Nephron (organoid): Measurements from ENCODE around the gene SURF1.

Experiments used
- H3K27ac Mint-ChIP-seq, 3 experiments: 2 replicates each; pipeline ENCODE4 v1.8.0; 2020; ENCODE audit warnings: mixed read lengths in 3 of 3, mild to moderate bottlenecking in 2 of 3, moderate library complexity in 1 of 3
- H3K27me3 Mint-ChIP-seq: 2 replicates; pipeline ENCODE4 v1.8.0; 2021; ENCODE audit warnings: low read depth, mild to moderate bottlenecking, moderate library complexity, mixed read lengths
- H3K36me3 Mint-ChIP-seq: 2 replicates; pipeline ENCODE4 v1.8.0; 2020; ENCODE audit warnings: low read depth, mixed read lengths
- H3K4me1 Mint-ChIP-seq: 2 replicates; pipeline ENCODE4 v1.8.0; 2020; ENCODE audit warnings: mixed read lengths
- H3K4me3 Mint-ChIP-seq, 3 experiments: 2 replicates each; pipeline ENCODE4 v1.8.0; 2020; ENCODE audit warnings: mild to moderate bottlenecking in 3 of 3, mixed read lengths in 3 of 3, moderate library complexity in 2 of 3
- H3K9me3 Mint-ChIP-seq: 2 replicates; pipeline ENCODE4 v1.8.0; 2020; ENCODE audit warnings: mixed read lengths
- TF ChIP-seq, protein P1 (sequence below), 3 experiments: fragments of 200-600 bp; sonication (generic); IDR thresholded peaks; one replicate each; pipeline ENCODE4 v1.5.0; 2021; ENCODE audit warnings: antibody characterized with exemption in 3 of 3; ENCODE audit not compliant: unreplicated experiment in 3 of 3

Gene SURF1

DNA sequence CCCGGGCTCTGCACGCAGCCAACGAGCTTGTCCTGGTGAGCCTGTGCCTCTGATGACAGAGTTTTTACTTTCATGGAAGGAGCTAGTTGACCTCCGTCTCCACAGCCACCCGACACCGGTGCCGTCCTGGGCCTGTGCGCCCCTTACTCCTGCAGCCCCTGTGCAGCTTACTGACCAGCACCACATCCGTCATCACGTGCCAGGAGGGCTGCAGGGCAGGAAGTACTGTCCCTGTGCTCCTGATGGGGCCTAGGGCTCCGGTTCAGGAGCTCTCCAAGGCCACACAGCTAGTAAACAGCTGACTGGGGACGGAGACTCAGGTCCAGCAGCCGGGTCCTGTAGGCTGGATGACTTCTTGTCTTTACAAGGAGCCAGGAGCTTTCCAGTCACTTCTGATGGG, 30.1 kb upstream of the SURF1 start:
- Mint-ChIP-seq H3K9me3 (no peaks in the 10 kb centered on the region), H3K4me1 (no peaks in the 10 kb centered on the region), H3K27ac (no peak overlapping the region), H3K36me3 (no peaks in the 10 kb centered on the region), H3K27me3 (no peaks in the 10 kb centered on the region), H3K4me3 (no peak overlapping the region)
- TF ChIP-seq, protein P1, sequence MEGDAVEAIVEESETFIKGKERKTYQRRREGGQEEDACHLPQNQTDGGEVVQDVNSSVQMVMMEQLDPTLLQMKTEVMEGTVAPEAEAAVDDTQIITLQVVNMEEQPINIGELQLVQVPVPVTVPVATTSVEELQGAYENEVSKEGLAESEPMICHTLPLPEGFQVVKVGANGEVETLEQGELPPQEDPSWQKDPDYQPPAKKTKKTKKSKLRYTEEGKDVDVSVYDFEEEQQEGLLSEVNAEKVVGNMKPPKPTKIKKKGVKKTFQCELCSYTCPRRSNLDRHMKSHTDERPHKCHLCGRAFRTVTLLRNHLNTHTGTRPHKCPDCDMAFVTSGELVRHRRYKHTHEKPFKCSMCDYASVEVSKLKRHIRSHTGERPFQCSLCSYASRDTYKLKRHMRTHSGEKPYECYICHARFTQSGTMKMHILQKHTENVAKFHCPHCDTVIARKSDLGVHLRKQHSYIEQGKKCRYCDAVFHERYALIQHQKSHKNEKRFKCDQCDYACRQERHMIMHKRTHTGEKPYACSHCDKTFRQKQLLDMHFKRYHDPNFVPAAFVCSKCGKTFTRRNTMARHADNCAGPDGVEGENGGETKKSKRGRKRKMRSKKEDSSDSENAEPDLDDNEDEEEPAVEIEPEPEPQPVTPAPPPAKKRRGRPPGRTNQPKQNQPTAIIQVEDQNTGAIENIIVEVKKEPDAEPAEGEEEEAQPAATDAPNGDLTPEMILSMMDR (IDR thresholded peaks at IDR 0.05; ENCODE audit: unreplicated experiment in 3 of 3): no peak

DNA sequence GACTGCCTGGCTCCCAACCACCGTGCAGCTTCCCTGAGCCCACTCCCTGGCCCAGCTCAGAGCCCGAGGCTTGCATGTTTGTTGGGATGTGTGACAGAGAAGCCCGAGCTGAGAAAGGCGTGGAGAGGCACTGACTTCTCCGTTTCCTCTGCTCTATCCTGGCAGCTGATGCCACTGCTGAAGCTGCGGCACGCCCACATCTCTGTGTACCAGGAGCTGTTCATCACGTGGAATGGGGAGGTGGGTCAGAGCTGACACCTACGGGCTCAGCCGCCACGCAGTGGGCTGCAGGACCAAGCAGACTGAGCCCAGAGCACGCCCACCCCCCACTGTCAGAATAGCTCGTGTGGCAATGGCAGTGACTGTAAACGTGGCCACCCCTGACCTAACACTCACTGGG, 29.2 kb upstream of the SURF1 start:
- Mint-ChIP-seq H3K36me3 (no peaks in the 10 kb centered on the region), H3K9me3 (no peaks in the 10 kb centered on the region), H3K4me3 (no peak overlapping the region), H3K27me3 (no peaks in the 10 kb centered on the region), H3K4me1 (no peaks in the 10 kb centered on the region), H3K27ac (no peak overlapping the region)
- TF ChIP-seq, protein P1 (IDR thresholded peaks at IDR 0.05; ENCODE audit: unreplicated experiment in 3 of 3): no peak

DNA sequence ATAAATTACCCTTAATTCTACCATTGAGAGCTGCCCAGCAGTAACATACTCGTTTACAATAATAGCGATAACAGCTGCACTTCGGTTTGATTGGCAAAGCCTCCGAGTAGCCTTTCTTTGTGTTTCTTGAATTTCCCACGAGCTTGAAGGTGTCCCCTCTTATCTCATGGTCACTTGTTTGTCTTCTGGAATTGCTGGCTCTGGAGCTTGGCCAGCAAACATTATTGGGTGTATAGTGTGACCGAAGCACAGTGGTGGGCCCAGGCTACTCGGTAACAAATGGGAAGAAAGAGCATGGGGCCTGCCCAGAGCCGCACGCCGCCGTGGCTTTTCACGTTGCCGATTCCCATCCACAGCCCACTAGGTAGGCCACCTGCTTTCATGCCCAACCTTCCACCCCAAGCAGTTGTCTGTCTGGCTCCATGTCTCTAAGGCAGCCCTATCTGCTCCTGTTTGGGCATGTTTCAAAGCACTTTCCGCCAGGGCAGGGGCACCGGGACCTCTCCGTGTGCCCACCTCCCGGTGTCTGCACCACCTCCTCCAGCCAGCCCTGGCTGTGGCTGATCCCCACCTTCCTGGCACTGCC, 28.5 kb upstream of the SURF1 start:
- H3K4me3 Mint-ChIP-seq: no peak overlapping the region
- H3K27me3 Mint-ChIP-seq: no peaks in the 10 kb centered on the region
- no peaks in the 10 kb centered on the region for H3K9me3 Mint-ChIP-seq
- no peaks in the 10 kb centered on the region for H3K36me3 Mint-ChIP-seq
- H3K4me1 Mint-ChIP-seq: no peaks in the 10 kb centered on the region
- H3K27ac Mint-ChIP-seq: no peak overlapping the region
- TF ChIP-seq, protein P1 (IDR thresholded peaks at IDR 0.05; ENCODE audit: unreplicated experiment in 3 of 3): no peak

DNA sequence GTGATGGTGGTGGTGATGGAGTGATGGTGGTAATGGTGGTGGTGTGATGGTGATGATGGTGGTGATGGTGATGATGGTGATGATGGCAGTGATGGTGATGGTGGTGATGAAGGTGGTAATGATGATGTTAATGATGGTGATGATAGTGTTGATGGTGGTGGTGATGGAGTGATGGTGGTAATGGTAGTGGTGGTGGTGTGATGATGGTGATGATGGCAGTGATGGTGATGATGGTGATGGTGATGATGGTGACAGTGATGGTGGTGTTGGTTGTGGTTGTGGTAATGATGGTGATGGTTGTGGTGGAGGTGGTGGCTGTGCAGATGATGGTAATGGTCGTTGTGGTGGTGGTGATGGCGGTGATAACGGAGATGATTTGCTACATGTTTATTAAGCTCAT, 27.2 kb upstream of the SURF1 start:
- Mint-ChIP-seq H3K36me3 (no peaks in the 10 kb centered on the region), H3K27me3 (no peaks in the 10 kb centered on the region), H3K4me1 (no peaks in the 10 kb centered on the region)

DNA sequence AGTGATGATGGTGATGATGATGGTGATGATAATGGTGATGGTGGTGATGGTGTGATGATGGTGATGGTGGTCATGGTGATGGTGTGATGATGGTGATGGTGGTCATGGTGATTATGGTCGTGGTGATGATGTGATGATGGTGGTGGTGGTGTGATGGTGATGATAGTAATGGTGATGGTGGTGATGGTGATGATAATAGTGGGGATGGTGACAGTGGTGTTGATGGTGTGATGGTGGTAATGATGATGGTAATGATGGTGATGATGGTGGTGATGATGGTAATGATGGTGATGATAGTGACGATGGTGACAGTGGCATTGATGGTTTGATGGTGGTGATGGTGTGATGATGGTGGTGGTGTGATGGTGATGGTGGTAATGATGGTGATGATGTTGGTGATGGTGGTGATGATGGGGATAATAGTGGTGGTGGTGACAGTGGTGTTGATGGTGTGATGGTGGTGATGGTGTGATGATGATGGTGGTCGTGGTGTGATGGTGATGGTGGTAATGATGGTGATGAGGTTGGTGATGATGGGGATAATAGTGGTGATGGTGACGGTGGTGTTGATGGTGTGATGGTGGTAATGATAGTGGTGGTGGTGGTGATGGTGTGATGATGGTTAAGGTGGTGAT, 26.3 kb upstream of the SURF1 start:
- Mint-ChIP-seq H3K27me3 (no peaks in the 10 kb centered on the region), H3K4me3 (no peak overlapping the region), H3K27ac (no peak overlapping the region), H3K36me3 (no peaks in the 10 kb centered on the region), H3K4me1 (no peaks in the 10 kb centered on the region), H3K9me3 (no peaks in the 10 kb centered on the region)
- TF ChIP-seq, protein P1 (IDR thresholded peaks at IDR 0.05; ENCODE audit: unreplicated experiment in 3 of 3): no peak

More for the DNA sequence above, 27.2 kb upstream of the SURF1 start:
- H3K4me3 Mint-ChIP-seq: no peak overlapping the region
- no peaks in the 10 kb centered on the region for H3K9me3 Mint-ChIP-seq
- H3K27ac Mint-ChIP-seq: no peak overlapping the region
- TF ChIP-seq, protein P1 (IDR thresholded peaks at IDR 0.05; ENCODE audit: unreplicated experiment in 3 of 3): no peak

DNA sequence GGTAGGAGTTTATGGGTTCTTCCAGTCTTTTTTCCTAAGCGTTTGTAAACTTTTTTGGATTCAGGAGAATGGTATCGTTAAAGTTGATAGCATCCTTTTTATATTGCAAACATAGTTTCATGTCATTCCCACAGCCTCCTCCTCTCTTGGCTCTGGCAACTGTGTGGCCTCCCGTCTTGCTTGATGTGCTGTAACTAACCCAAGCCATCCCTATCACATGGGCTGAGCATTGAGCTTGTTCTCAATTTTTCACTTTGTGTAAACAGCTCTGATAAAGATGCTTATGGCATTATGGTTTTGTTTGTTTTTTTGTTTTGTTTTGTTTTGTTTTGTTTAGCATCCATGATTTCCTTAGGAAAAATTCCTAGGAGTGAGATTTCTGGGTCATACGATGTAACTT, 24.4 kb upstream of the SURF1 start:
- Mint-ChIP-seq H3K9me3 (no peaks in the 10 kb centered on the region), H3K27me3 (no peaks in the 10 kb centered on the region), H3K4me1 (no peaks in the 10 kb centered on the region), H3K27ac (no peak overlapping the region), H3K4me3 (peak overlapping the region in 1 of 3 experiments; percentile 35), H3K36me3 (no peaks in the 10 kb centered on the region)
- TF ChIP-seq, protein P1 (IDR thresholded peaks at IDR 0.05; ENCODE audit: unreplicated experiment in 3 of 3): no peak
